Gastrocnemius medialis (tissue), 4 donors: Measurements from ENCODE around the gene RPA1. TPM values are rescaled to one million over a fixed set of nuclear protein-coding genes. Genes with fewer than 3 reads are reported as not detected.

ENCODE experiments used
- ATAC-seq, 2 donors: fragments of 150-250 bp; one replicate each; pipeline ENCODE4 v1.9.1; 2016
- DNase-seq, 2 donors: peaks; one replicate each; pipeline ENCODE4 v3.0.0-alpha.2; 2019
- H3K27ac ChIP-seq, 4 donors: fragments of 200-600 bp; sonication (generic); 1 replicate in 1 of 4; 2 replicates in 3 of 4; pipeline ENCODE4 v1.5.1; 2016 to 2018; ENCODE audit warnings: mild to moderate bottlenecking in 2 of 4, moderate library complexity in 1 of 4
- H3K27me3 ChIP-seq, 3 donors: fragments of 200-600 bp; sonication (generic) in 2 of 3; 1 replicate in 1 of 3; 2 replicates in 2 of 3; pipeline versions ENCODE4 v1.5.1 to v1.6.0; 2016 to 2019; ENCODE audit warnings: mild to moderate bottlenecking in 1 of 3, moderate library complexity in 1 of 3
- H3K36me3 ChIP-seq, 2 donors: fragments of 200-600 bp; sonication (generic) in 1 of 2; one replicate each; pipeline ENCODE4 v1.5.1; 2017 to 2018
- H3K4me1 ChIP-seq, 2 donors: fragments of 200-600 bp; sonication (generic) in 1 of 2; one replicate each; pipeline ENCODE4 v1.5.1; 2016 to 2017; ENCODE audit warnings: mild to moderate bottlenecking in 2 of 2
- H3K4me3 ChIP-seq, 4 donors: fragments of 200-600 bp; sonication (generic) in 3 of 4; 1 replicate in 1 of 4; 2 replicates in 3 of 4; pipeline ENCODE4 v1.5.1; 2016 to 2019; ENCODE audit warnings: mild to moderate bottlenecking in 2 of 4
- H3K9me3 ChIP-seq, 3 donors: fragments of 200-600 bp; sonication (generic) in 2 of 3; 1 replicate in 1 of 3; 2 replicates in 2 of 3; pipeline ENCODE4 v1.5.1; 2016 to 2019
- CTCF ChIP-seq, 5 experiments: fragments of 450-650 bp in 3 of 5; fragments of 200-600 bp in 2 of 5; sonication (generic) in 2 of 5; IDR thresholded peaks in 4 of 5; conservative IDR thresholded peaks in 1 of 5; 1 replicate in 4 of 5; 2 replicates in 1 of 5; pipeline ENCODE4 v1.5.1; 2016 to 2019; ENCODE audit warnings: antibody characterized with exemption in 5 of 5, mild to moderate bottlenecking in 3 of 5, moderate library complexity in 3 of 5
- POLR2A ChIP-seq, 2 donors: fragments of 450-650 bp; IDR thresholded peaks; one replicate each; pipeline ENCODE4 v1.6.1; 2017; ENCODE audit warnings: antibody characterized with exemption in 2 of 2, mild to moderate bottlenecking in 2 of 2, moderate library complexity in 2 of 2
- in situ Hi-C, 4 donors: fragments of 200-750 bp; cut with MboI; loops; one replicate each; pipeline versions ENCODE4 v1.15.0 to v1.8.0; 2017; ENCODE audit warnings: low sequenced_read_pairs in 4 of 4
- intact Hi-C: fragments of 100-400 bp; cut with DNase I; formaldehyde crosslinking; loops from one replicate; pipeline ENCODE4 v1.15.1; 2023; ENCODE audit warnings: low total_unique reads
- total RNA-seq, 4 donors: library from RNA; depleted of rRNA; stranded (reverse); fragments of >200 nt; gene quantifications; one replicate each; pipeline versions ENCODE4 v1.1.0 to v1.2.3, GENCODE V29; 2016

Gene RPA1
- total RNA-seq, 4 donors from 2014 or later: 26.5 to 46.8 (median 34.9) TPM

- in situ Hi-C loops: loop anchor here (10.0 to 25.0 kb wide), 3 partner anchors 76 to 199 kb away; no protein-coding TSS in a partner anchor
- Histone ChIP-seq H3K27me3 (no peaks in the 10 kb centered on the region), H3K27ac (peak overlapping the region; percentile 94 to 99 (median 96)), H3K36me3 (peaks cover 0 to under 1% of the 10 kb centered on the region in 2 donors), H3K4me1 (peaks cover 17 to 23% of the 10 kb centered on the region in 2 donors), H3K4me3 (peak overlapping the region; percentile 45 to 53 (median 48)), H3K9me3 (no peaks in the 10 kb centered on the region)
- peak; percentile 94 to 98 for ATAC-seq
- TF ChIP-seq CTCF (IDR thresholded peaks at IDR 0.05 in 4 of 5, conservative IDR thresholded peaks at IDR 0.05 in 1 of 5) (peak in 2 of 5 experiments; percentile 12 to 16), POLR2A (IDR thresholded peaks at IDR 0.05) (peak; percentile 13 to 73)
- intact Hi-C loops: loop anchor here (2.0 kb wide), 1 partner anchor 144 kb away; no protein-coding TSS in a partner anchor
- DNase-seq: peak; percentile 91
Observed at GRCh38 chr17:1860978-1861377, 31.2 kb downstream of the RPA1 start.

GRCh38 chr17:1861391-1862010 is 31.7 kb downstream of the RPA1 start:
- DNase-seq (peak in 1 of 2 donors; percentile 50), ATAC-seq (peak; percentile 24 to 32)
- Histone ChIP-seq H3K27ac (peak overlapping the region; percentile 94 to 99 (median 96)), H3K4me3 (peak overlapping the region; percentile 45 to 53 (median 48)), H3K9me3 (no peaks in the 10 kb centered on the region), H3K4me1 (peaks cover 17 to 23% of the 10 kb centered on the region in 2 donors), H3K27me3 (no peaks in the 10 kb centered on the region), H3K36me3 (no peaks in the 10 kb centered on the region)
- in situ Hi-C loops: loop anchor here (10.0 to 25.0 kb wide), 3 partner anchors 77 to 199 kb away; no protein-coding TSS in a partner anchor
- intact Hi-C loops: loop anchor here (2.0 kb wide), 1 partner anchor 145 kb away; no protein-coding TSS in a partner anchor
- TF ChIP-seq POLR2A (IDR thresholded peaks at IDR 0.05) (no peak), CTCF (IDR thresholded peaks at IDR 0.05 in 4 of 5, conservative IDR thresholded peaks at IDR 0.05 in 1 of 5) (peak in 1 of 5 experiments; percentile 2)

GRCh38 chr17:1865252-1866037 is 35.6 kb downstream of the RPA1 start:
- Histone ChIP-seq H3K4me3 (no peak overlapping the region), H3K9me3 (no peaks in the 10 kb centered on the region), H3K27ac (peak overlapping the region; percentile 88 to 98 (median 92)), H3K36me3 (no peaks in the 10 kb centered on the region), H3K4me1 (peaks cover 27% of the 10 kb centered on the region in 2 donors), H3K27me3 (no peaks in the 10 kb centered on the region)
- no peak for ATAC-seq
- in situ Hi-C loops (loop anchor here (10.0 to 25.0 kb wide), 3 partner anchors 81 to 203 kb away; no protein-coding TSS in a partner anchor), intact Hi-C loops (loop anchor here (1.0 to 5.0 kb wide), 5 partner anchors 68 to 196 kb away; partner anchors contain the start of gene SERPINF1)
- TF ChIP-seq CTCF (IDR thresholded peaks at IDR 0.05 in 4 of 5, conservative IDR thresholded peaks at IDR 0.05 in 1 of 5): peak; percentile 62 to 86 (median 75)
- no peak for TF ChIP-seq POLR2A (IDR thresholded peaks at IDR 0.05)
- DNase-seq: peak in 1 of 2 donors; percentile 51

GRCh38 chr17:1867307-1867706 is 37.5 kb downstream of the RPA1 start:
- intact Hi-C loops (loop anchor here (5.0 kb wide), 3 partner anchors 70 to 105 kb away; partner anchors contain the start of gene SERPINF1), in situ Hi-C loops (loop anchor here (10.0 to 25.0 kb wide), 3 partner anchors 83 to 205 kb away; no protein-coding TSS in a partner anchor)
- ATAC-seq (no peak), DNase-seq (no peak)
- Histone ChIP-seq H3K27me3 (no peaks in the 10 kb centered on the region), H3K9me3 (no peaks in the 10 kb centered on the region), H3K4me3 (no peak overlapping the region), H3K27ac (peak overlapping the region; percentile 88 to 98 (median 92)), H3K36me3 (no peaks in the 10 kb centered on the region), H3K4me1 (peaks cover 17 to 18% of the 10 kb centered on the region in 2 donors)
- TF ChIP-seq POLR2A (IDR thresholded peaks at IDR 0.05) (no peak), CTCF (IDR thresholded peaks at IDR 0.05 in 4 of 5, conservative IDR thresholded peaks at IDR 0.05 in 1 of 5) (no peak)
